ENCODE results near the gene TLL2. TPM values are rescaled to one million over a fixed set of nuclear protein-coding genes. Genes with fewer than 3 reads are reported as not detected.

TLL2 gene
- polyA plus RNA-seq, 2 of the 4 experiments (the other 2 are of a cell fraction) = 0.08 to 0.13 TPM

DNA sequence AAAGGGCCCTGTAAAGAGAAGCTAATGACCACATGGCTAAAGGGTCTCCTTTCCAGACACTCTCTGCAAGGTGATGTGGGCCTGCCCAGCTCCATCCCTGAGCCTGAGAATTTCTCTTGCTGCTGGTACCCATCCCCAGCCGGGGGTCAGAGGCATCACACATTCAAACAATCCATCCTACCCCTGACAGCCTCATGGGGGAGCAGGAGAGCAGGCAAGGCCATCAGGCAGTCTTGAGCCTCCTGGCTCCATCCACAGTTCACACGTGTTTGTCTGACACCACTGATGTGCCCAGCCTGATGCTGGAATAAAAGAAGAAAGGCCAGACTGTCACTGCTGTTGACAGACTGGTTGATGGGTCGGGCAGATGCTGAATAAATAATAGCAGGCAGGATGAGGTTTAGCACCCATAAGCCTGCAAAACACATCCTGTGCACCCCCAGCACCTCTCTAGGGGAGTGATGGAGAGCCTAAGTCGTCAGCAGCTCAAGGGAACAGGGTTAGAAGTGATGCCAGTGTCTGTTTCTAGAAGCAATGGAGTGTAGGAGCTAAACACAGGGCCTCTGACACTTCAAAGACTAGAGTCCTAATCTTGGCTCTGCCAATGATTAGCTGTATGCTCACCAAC lies 43.5 kb downstream of the TLL2 start:
- CTCF ChIA-PET = interaction anchor here (0.6 to 2.0 kb wide), 8 partner anchors 9 to 74 kb away, joined by 3 to 11 read pairs (median 4); partner anchors contain the start of gene TLL2
- FAIRE-seq = no peak
- Histone ChIP-seq H3K27ac (no peak overlapping the region), H3K4me1 (no peaks in the 10 kb centered on the region), H3K4me2 (no peak overlapping the region), H3K4me3 (no peak overlapping the region), H3K9me3 (peaks cover 4% of the 10 kb centered on the region; the same call in 1 of the 3 replicates)
- DNase-seq (ENCODE audit: low read depth in 1 of 2, low spot score in 1 of 2) = peak; percentile 44 to 51
- WGBS (ENCODE audit: missing lambda C conversion rate) = 0% methylated on average over 4 of the region's 4 CpGs
- POLR2A ChIA-PET = no interaction called here
- TF ChIP-seq, protein P1, sequence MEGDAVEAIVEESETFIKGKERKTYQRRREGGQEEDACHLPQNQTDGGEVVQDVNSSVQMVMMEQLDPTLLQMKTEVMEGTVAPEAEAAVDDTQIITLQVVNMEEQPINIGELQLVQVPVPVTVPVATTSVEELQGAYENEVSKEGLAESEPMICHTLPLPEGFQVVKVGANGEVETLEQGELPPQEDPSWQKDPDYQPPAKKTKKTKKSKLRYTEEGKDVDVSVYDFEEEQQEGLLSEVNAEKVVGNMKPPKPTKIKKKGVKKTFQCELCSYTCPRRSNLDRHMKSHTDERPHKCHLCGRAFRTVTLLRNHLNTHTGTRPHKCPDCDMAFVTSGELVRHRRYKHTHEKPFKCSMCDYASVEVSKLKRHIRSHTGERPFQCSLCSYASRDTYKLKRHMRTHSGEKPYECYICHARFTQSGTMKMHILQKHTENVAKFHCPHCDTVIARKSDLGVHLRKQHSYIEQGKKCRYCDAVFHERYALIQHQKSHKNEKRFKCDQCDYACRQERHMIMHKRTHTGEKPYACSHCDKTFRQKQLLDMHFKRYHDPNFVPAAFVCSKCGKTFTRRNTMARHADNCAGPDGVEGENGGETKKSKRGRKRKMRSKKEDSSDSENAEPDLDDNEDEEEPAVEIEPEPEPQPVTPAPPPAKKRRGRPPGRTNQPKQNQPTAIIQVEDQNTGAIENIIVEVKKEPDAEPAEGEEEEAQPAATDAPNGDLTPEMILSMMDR (IDR thresholded peaks at IDR 0.05) = peak; percentile 32
- no peak for TF ChIP-seq FOXS1 (CRISPR knock-in tag; IDR thresholded peaks at IDR 0.05)
- TF ChIP-seq RAD21 (conservative IDR thresholded peaks at IDR 0.05 in 1 of 2, IDR thresholded peaks at IDR 0.05 in 1 of 2) = peak; percentile 23 to 33; a peak in 2 of 5 replicates
- peak; percentile 72 to 92; a peak in 5 of 6 replicates for ATAC-seq

DNA sequence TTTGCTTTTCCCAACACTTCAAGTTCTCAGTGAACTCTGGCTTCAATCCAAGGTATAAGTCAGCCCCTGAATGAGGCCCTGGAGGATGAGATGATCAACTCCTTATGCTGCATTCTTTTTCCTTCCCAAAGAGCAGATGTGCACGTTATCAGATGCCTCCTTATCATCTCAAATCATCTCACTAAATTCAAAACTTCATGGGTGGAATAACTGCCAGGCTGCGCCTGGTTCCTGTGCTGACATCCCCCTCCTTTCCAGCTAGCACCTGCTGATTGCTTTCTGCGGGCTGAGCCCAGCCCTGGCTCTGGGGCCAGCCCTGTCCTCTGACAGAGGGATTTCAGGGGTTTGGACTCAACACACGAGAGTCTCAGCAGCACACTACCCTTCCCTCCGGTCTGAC lies 44.9 kb downstream of the TLL2 start:
- ChIA-PET CTCF (interaction anchor here (1.4 to 2.0 kb wide), 3 partner anchors 10 to 57 kb away, joined by 4 to 11 read pairs (median 5); no protein-coding TSS in a partner anchor), POLR2A (no interaction called here)
- Histone ChIP-seq H3K4me1 (no peaks in the 10 kb centered on the region), H3K4me3 (no peak overlapping the region), H3K27ac (no peak overlapping the region), H3K9me3 (no peaks in the 10 kb centered on the region), H3K4me2 (no peak overlapping the region)
- TF ChIP-seq CHD4 (IDR thresholded peaks at IDR 0.05; ENCODE audit: borderline replicate concordance) = no peak
- no peak for TF ChIP-seq FOSB (CRISPR knock-in tag; IDR thresholded peaks at IDR 0.05)
- ATAC-seq (no peak), FAIRE-seq (no peak), DNase-seq (ENCODE audit: low read depth in 1 of 2, low spot score in 1 of 2) (no peak)
- WGBS (ENCODE audit: missing lambda C conversion rate) = 19% methylated on average over 5 of the region's 5 CpGs

DNA sequence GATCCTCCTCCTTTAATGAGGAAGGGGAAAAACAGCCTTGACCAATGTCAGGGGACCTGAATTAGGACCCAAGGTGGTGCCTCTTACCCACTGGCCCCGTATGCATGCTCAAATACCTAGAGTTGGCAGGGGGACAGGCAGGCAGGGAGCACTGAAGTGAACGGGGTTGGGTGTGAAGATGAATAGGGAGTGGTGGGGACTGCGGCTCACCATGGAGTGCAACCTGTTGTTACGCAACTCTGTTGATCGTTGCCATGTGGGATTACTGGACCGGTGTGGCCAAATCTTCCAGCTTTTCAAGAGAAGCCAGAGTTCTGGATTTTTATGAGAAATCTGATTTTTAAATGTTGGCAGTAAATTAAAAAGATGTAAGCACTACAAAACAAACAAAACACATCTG lies 48.1 kb downstream of the TLL2 start:
- POLR2A ChIA-PET = no interaction called here
- H3K4me2 ChIP-seq = no peak overlapping the region
- no peak for TF ChIP-seq POLR2AphosphoS2 (conservative IDR thresholded peaks at IDR 0.05; ENCODE audit: low read length)
- 34% methylated on average over 6 of the region's 6 CpGs for WGBS (ENCODE audit: missing lambda C conversion rate)
- CTCF ChIA-PET = interaction anchor here (1.3 to 2.4 kb wide), 3 partner anchors 9 to 90 kb away, joined by 3 to 5 read pairs (median 4); no protein-coding TSS in a partner anchor
- FAIRE-seq (no peak), DNase-seq (ENCODE audit: low read depth in 1 of 2, low spot score in 1 of 2) (no peak), ATAC-seq (no peak)
- no peak overlapping the region for H3K27ac ChIP-seq
- H3K4me1 ChIP-seq = no peaks in the 10 kb centered on the region
- H3K9me3 ChIP-seq = no peaks in the 10 kb centered on the region
- H3K4me3 ChIP-seq = no peak overlapping the region

DNA sequence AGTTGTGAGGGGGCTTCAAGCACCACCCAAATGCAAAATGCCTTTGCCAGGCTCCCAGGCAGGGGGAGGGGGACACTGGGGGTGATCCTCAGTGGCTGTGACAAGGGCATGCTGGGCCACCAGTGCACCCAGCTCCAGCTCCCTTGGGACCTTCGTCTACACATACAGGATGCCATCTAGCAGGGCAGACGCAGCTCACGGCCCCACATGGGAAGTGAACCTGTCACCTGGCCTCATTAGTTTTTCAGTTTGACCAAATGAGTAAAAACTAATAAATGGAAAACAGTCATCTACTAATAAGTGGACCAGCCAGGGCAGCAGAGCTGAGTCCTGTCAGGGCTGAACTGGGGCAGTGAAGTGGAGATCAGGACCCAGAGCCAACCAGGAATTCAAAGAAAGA lies 50.2 kb downstream of the TLL2 start:
- no peaks in the 10 kb centered on the region for H3K9me3 ChIP-seq
- 25% methylated on average over 3 of the region's 3 CpGs for WGBS (ENCODE audit: missing lambda C conversion rate)
- no peak overlapping the region for H3K4me3 ChIP-seq
- no peak for ATAC-seq
- ChIA-PET POLR2A (no interaction called here), CTCF (interaction anchor here (1.4 to 2.4 kb wide), 2 partner anchors 48 to 88 kb away, joined by 3 to 5 read pairs; no protein-coding TSS in a partner anchor)
- H3K4me1 ChIP-seq = no peaks in the 10 kb centered on the region
- DNase-seq (ENCODE audit: low read depth in 1 of 2, low spot score in 1 of 2) = no peak
- no peak for FAIRE-seq
- H3K27ac ChIP-seq = no peak overlapping the region
- no peak overlapping the region for H3K4me2 ChIP-seq
- TF ChIP-seq BHLHE40 (IDR thresholded peaks at IDR 0.05; ENCODE audit: low read depth, low read length) (no peak), PHF8 (IDR thresholded peaks at IDR 0.05; ENCODE audit: borderline replicate concordance, low read depth) (no peak), KDM1A (IDR thresholded peaks at IDR 0.05; ENCODE audit: low read depth) (no peak), ESRRA (IDR thresholded peaks at IDR 0.05; ENCODE audit: borderline replicate concordance, low read length) (no peak), ZFP36 (IDR thresholded peaks at IDR 0.05; ENCODE audit: borderline replicate concordance, partially characterized antibody) (no peak), EHF (CRISPR knock-in tag; IDR thresholded peaks at IDR 0.05) (no peak), EHMT2 (IDR thresholded peaks at IDR 0.05; ENCODE audit: low read depth) (no peak), POLR2A (IDR thresholded peaks at IDR 0.05; ENCODE audit: low read length) (no peak), EP300 (IDR thresholded peaks at IDR 0.05) (no peak), FOSL2 (IDR thresholded peaks at IDR 0.05) (no peak), FOSL2 (CRISPR knock-in tag; IDR thresholded peaks at IDR 0.05) (no peak), RFX5 (IDR thresholded peaks at IDR 0.05) (no peak), MAZ (IDR thresholded peaks at IDR 0.05; ENCODE audit: borderline replicate concordance, low read depth, low read length) (no peak)
- TF ChIP-seq, protein P2, sequence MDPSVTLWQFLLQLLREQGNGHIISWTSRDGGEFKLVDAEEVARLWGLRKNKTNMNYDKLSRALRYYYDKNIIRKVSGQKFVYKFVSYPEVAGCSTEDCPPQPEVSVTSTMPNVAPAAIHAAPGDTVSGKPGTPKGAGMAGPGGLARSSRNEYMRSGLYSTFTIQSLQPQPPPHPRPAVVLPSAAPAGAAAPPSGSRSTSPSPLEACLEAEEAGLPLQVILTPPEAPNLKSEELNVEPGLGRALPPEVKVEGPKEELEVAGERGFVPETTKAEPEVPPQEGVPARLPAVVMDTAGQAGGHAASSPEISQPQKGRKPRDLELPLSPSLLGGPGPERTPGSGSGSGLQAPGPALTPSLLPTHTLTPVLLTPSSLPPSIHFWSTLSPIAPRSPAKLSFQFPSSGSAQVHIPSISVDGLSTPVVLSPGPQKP (IDR thresholded peaks at IDR 0.05; ENCODE audit: low read depth, low read length) = no peak
- TF ChIP-seq, protein P3, sequence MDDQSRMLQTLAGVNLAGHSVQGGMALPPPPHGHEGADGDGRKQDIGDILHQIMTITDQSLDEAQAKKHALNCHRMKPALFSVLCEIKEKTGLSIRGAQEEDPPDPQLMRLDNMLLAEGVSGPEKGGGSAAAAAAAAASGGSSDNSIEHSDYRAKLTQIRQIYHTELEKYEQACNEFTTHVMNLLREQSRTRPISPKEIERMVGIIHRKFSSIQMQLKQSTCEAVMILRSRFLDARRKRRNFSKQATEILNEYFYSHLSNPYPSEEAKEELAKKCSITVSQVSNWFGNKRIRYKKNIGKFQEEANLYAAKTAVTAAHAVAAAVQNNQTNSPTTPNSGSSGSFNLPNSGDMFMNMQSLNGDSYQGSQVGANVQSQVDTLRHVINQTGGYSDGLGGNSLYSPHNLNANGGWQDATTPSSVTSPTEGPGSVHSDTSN (IDR thresholded peaks at IDR 0.05) = no peak
- TF ChIP-seq, protein P4, sequence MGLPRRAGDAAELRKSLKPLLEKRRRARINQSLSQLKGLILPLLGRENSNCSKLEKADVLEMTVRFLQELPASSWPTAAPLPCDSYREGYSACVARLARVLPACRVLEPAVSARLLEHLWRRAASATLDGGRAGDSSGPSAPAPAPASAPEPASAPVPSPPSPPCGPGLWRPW (IDR thresholded peaks at IDR 0.05) = no peak
- TF ChIP-seq, protein P5, sequence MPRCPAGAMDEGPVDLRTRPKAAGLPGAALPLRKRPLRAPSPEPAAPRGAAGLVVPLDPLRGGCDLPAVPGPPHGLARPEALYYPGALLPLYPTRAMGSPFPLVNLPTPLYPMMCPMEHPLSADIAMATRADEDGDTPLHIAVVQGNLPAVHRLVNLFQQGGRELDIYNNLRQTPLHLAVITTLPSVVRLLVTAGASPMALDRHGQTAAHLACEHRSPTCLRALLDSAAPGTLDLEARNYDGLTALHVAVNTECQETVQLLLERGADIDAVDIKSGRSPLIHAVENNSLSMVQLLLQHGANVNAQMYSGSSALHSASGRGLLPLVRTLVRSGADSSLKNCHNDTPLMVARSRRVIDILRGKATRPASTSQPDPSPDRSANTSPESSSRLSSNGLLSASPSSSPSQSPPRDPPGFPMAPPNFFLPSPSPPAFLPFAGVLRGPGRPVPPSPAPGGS (IDR thresholded peaks at IDR 0.05) = no peak
